ENCODE results near the gene KRCC1. TPM values are rescaled to one million over a fixed set of nuclear protein-coding genes. Genes with fewer than 3 reads are reported as not detected.
"Not testable (repeated sequence)": the region's sequence is repeated elsewhere in the genome, so short reads cannot be mapped to it uniquely, and the experiment has no call there.

KRCC1 gene
- total RNA-seq, 1 donor from 2014 or later, result 33.9 TPM

DNA sequence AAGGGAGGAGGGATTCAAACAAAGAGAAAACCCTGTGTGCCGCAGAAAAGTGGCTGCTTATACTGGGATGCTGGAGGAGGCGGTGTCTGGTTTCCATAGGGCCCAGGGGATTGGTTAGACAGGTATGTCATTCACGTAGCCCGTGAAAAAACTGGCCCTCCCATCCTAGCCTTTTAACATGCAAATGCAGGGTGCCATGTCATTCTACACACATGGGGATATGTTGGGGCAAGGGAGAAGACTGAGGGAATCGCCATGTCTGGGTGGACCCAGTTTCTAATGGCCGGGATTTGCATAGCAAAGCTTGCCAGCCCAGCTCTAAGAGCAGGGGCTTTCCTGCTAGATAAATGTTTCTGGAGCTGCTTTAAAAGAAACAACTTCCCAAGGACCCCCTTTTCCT, 31.1 kb downstream of the KRCC1 start:
- Histone ChIP-seq H3K4me1 (peaks cover 11% of the 10 kb centered on the region), H4K20me1 (ENCODE audit: low read depth) (no peaks in the 10 kb centered on the region), H3K4me3 (peak overlapping the region; percentile 30), H3K79me2 (ENCODE audit: low read depth) (no peaks in the 10 kb centered on the region), H3K27ac (no peak overlapping the region), H3K9me3 (ENCODE audit: low read depth) (no peaks in the 10 kb centered on the region), H3K27me3 (no peaks in the 10 kb centered on the region), H2AFZ (replicated peaks) (peak overlapping the region; percentile 92), H3K4me2 (peak overlapping the region; percentile 71), H3F3A (ENCODE audit: low read depth) (peaks cover 6% of the 10 kb centered on the region), H3K36me3 (no peaks in the 10 kb centered on the region), H3K9ac (no peak overlapping the region)
- H3K36me3 Mint-ChIP-seq, result peaks cover 25% of the 10 kb centered on the region
- DNase-seq (ENCODE audit: low spot score), result peak; percentile 83
- H3K9me3 Mint-ChIP-seq, result no peaks in the 10 kb centered on the region
- H3K4me3 Mint-ChIP-seq, result no peak overlapping the region
- TF ChIP-seq EZH2 (IDR thresholded peaks at IDR 0.05) (no peak), EZH2phosphoT487 (IDR thresholded peaks at IDR 0.05) (no peak)
- TF ChIP-seq, protein P1, sequence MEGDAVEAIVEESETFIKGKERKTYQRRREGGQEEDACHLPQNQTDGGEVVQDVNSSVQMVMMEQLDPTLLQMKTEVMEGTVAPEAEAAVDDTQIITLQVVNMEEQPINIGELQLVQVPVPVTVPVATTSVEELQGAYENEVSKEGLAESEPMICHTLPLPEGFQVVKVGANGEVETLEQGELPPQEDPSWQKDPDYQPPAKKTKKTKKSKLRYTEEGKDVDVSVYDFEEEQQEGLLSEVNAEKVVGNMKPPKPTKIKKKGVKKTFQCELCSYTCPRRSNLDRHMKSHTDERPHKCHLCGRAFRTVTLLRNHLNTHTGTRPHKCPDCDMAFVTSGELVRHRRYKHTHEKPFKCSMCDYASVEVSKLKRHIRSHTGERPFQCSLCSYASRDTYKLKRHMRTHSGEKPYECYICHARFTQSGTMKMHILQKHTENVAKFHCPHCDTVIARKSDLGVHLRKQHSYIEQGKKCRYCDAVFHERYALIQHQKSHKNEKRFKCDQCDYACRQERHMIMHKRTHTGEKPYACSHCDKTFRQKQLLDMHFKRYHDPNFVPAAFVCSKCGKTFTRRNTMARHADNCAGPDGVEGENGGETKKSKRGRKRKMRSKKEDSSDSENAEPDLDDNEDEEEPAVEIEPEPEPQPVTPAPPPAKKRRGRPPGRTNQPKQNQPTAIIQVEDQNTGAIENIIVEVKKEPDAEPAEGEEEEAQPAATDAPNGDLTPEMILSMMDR (IDR thresholded peaks at IDR 0.05), result no peak
- no peak overlapping the region for H3K27ac Mint-ChIP-seq
- H3K27me3 Mint-ChIP-seq (ENCODE audit: insufficient read depth, low read depth), result no peaks in the 10 kb centered on the region
- no peaks in the 10 kb centered on the region for H3K4me1 Mint-ChIP-seq

DNA sequence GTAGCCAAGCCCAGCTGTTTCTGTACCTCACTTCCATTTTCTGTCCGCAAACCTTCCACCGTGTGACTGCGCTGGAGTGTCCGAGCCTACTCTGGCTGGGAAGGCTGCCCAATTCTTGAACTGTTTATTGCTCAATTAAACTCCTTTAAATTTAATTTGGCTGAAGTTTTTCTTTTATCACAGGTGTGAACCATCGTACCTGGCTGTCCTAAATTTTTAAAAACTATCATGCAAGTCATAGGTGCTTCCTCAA, 33.0 kb downstream of the KRCC1 start:
- Mint-ChIP-seq H3K9me3 (no peaks in the 10 kb centered on the region), H3K4me3 (no peak overlapping the region), H3K27ac (no peak overlapping the region), H3K27me3 (ENCODE audit: insufficient read depth, low read depth) (peaks cover 4% of the 10 kb centered on the region), H3K4me1 (peaks cover 6% of the 10 kb centered on the region), H3K36me3 (peaks cover 10% of the 10 kb centered on the region)
- Histone ChIP-seq H3F3A (ENCODE audit: low read depth) (peaks cover 6% of the 10 kb centered on the region), H3K27me3 (no peaks in the 10 kb centered on the region), H3K79me2 (ENCODE audit: low read depth) (no peaks in the 10 kb centered on the region), H3K4me3 (no peak overlapping the region), H3K27ac (no peak overlapping the region), H4K20me1 (ENCODE audit: low read depth) (no peaks in the 10 kb centered on the region), H3K36me3 (no peaks in the 10 kb centered on the region), H3K4me2 (no peak overlapping the region), H2AFZ (replicated peaks) (no peak overlapping the region), H3K9me3 (ENCODE audit: low read depth) (no peaks in the 10 kb centered on the region), H3K9ac (no peak overlapping the region), H3K4me1 (peaks cover 20% of the 10 kb centered on the region)
- TF ChIP-seq EZH2 (IDR thresholded peaks at IDR 0.05) (no peak), EZH2phosphoT487 (IDR thresholded peaks at IDR 0.05) (no peak)
- TF ChIP-seq, protein P1 (IDR thresholded peaks at IDR 0.05), result no peak
- DNase-seq (ENCODE audit: low spot score), result no peak

- no peak for DNase-seq (ENCODE audit: low spot score)
- Histone ChIP-seq H3K4me2 (no peak overlapping the region), H3K27me3 (no peaks in the 10 kb centered on the region), H3F3A (ENCODE audit: low read depth) (peaks cover 20% of the 10 kb centered on the region), H3K79me2 (ENCODE audit: low read depth) (no peaks in the 10 kb centered on the region), H3K27ac (no peak overlapping the region), H3K9me3 (ENCODE audit: low read depth) (no peaks in the 10 kb centered on the region), H2AFZ (replicated peaks) (no peak overlapping the region), H3K9ac (no peak overlapping the region), H3K4me1 (peaks cover 22% of the 10 kb centered on the region), H3K36me3 (no peaks in the 10 kb centered on the region), H3K4me3 (no peak overlapping the region), H4K20me1 (ENCODE audit: low read depth) (no peaks in the 10 kb centered on the region)
- H3K4me3 Mint-ChIP-seq, result no peak overlapping the region
- TF ChIP-seq, protein P1 (IDR thresholded peaks at IDR 0.05), result no peak
- H3K4me1 Mint-ChIP-seq, result peaks cover 19% of the 10 kb centered on the region
- no peaks in the 10 kb centered on the region for H3K9me3 Mint-ChIP-seq
- H3K36me3 Mint-ChIP-seq, result no peaks in the 10 kb centered on the region
- no peak overlapping the region for H3K27ac Mint-ChIP-seq
- peaks cover 10% of the 10 kb centered on the region for H3K27me3 Mint-ChIP-seq (ENCODE audit: insufficient read depth, low read depth)
Measured at GRCh38 chr2:88019985-88020384, 35.6 kb downstream of the KRCC1 start.

- Histone ChIP-seq H3F3A (ENCODE audit: low read depth) (peaks cover 30% of the 10 kb centered on the region), H3K4me1 (peaks cover 18% of the 10 kb centered on the region), H3K9me3 (ENCODE audit: low read depth) (no peaks in the 10 kb centered on the region), H3K79me2 (ENCODE audit: low read depth) (no peaks in the 10 kb centered on the region), H4K20me1 (ENCODE audit: low read depth) (no peaks in the 10 kb centered on the region), H3K4me2 (no peak overlapping the region), H3K27ac (no peak overlapping the region), H3K4me3 (no peak overlapping the region), H3K36me3 (no peaks in the 10 kb centered on the region), H2AFZ (replicated peaks) (no peak overlapping the region), H3K9ac (no peak overlapping the region), H3K27me3 (no peaks in the 10 kb centered on the region)
- Mint-ChIP-seq H3K36me3 (no peaks in the 10 kb centered on the region), H3K27me3 (ENCODE audit: insufficient read depth, low read depth) (peaks cover 10% of the 10 kb centered on the region), H3K9me3 (no peaks in the 10 kb centered on the region), H3K4me3 (no peak overlapping the region), H3K27ac (no peak overlapping the region), H3K4me1 (peaks cover 19% of the 10 kb centered on the region)
- TF ChIP-seq, protein P1 (IDR thresholded peaks at IDR 0.05), result no peak
- TF ChIP-seq EZH2phosphoT487 (IDR thresholded peaks at IDR 0.05) (no peak), EZH2 (IDR thresholded peaks at IDR 0.05) (no peak)
- DNase-seq (ENCODE audit: low spot score), result no peak
Measured at GRCh38 chr2:88018909-88019308, 36.7 kb downstream of the KRCC1 start.

DNA sequence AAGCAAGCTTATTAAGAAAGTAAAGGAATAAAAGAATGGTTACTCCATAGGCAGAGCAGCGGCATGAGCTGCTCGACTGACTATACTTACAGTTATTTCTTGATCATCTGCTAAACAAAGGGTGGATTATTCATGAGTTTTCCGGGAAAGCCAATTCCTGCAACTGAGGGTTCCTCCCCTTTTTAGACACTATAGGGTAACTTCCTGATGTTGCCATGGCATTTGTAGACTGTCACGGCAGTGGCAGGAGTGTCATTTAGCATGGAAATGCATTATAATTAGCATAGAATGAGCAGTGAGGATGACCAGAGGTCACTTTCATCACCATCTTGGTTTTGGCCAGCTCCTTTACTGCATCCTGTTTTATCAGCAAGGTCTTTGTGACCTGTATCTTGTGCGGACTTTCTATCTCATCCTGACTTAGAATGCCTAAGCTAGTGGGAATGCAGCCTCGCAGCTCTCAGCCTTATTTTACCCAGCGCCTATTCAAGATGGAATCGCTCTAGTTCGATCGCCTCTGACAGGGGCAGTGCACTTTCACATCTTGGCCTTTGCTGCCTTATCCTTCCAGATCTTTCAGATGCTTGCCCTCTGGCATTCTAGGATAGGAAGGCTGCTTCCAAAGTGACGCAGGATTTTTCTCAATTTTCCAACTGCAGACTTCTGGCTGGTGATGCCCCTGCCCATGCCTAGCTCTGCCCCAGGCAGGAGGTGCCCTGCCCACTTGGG, 37.3 kb downstream of the KRCC1 start:
- not testable (repeated sequence) for H3K27me3 ChIP-seq; H3K9me3 ChIP-seq (ENCODE audit: low read depth); H3K9me3 Mint-ChIP-seq; H3K79me2 ChIP-seq (ENCODE audit: low read depth); H3K9ac ChIP-seq; H3K27ac ChIP-seq; H4K20me1 ChIP-seq (ENCODE audit: low read depth); H3K27ac Mint-ChIP-seq; H2AFZ ChIP-seq (replicated peaks); H3K36me3 Mint-ChIP-seq; H3K4me3 ChIP-seq; H3K36me3 ChIP-seq; DNase-seq (ENCODE audit: low spot score)
- Mint-ChIP-seq H3K4me3 (peak overlapping the region; percentile 96), H3K4me1 (peaks cover 19% of the 10 kb centered on the region), H3K27me3 (ENCODE audit: insufficient read depth, low read depth) (peaks cover 10% of the 10 kb centered on the region)
- peaks cover 16% of the 10 kb centered on the region for H3K4me1 ChIP-seq
- H3F3A ChIP-seq (ENCODE audit: low read depth), result peaks cover 27% of the 10 kb centered on the region
- H3K4me2 ChIP-seq, result peak overlapping the region; percentile 72
